Osteoblast (primary cell): ENCODE results near the gene CD44. TPM values are rescaled to one million over a fixed set of nuclear protein-coding genes. Genes with fewer than 3 reads are reported as not detected.
A peak's percentile ranks its signal among the peaks of the same experiment; 100 is the strongest.

Source experiments
- DNase-seq: peaks from one replicate; pipeline ENCODE4 v3.0.0; 2011; ENCODE audit warnings: low spot score, mixed read lengths; ENCODE audit not compliant: insufficient read length; ENCODE audit errors: missing footprints
- H2AFZ ChIP-seq: 2 replicates; pipeline ENCODE4 v1.6.0; 2011; ENCODE audit warnings: mild to moderate bottlenecking, low read length
- H3K27ac ChIP-seq: 2 replicates; pipeline ENCODE4 v1.5.1; 2011; ENCODE audit warnings: mild to moderate bottlenecking, low read depth, low read length, moderate library complexity
- H3K27me3 ChIP-seq: 2 replicates; pipeline ENCODE4 v1.6.0; 2012; ENCODE audit warnings: mild to moderate bottlenecking, control low read depth, inconsistent platforms, low read length, moderate library complexity; ENCODE audit not compliant: insufficient read depth
- H3K36me3 ChIP-seq: 2 replicates; pipeline ENCODE4 v1.5.1; 2011; ENCODE audit warnings: mild to moderate bottlenecking, low read length, control low read depth, moderate library complexity; ENCODE audit not compliant: insufficient read depth
- H3K4me1 ChIP-seq: 2 replicates; pipeline ENCODE4 v1.5.1; 2011; ENCODE audit warnings: mild to moderate bottlenecking, low read length, control low read depth, moderate library complexity; ENCODE audit not compliant: insufficient read depth
- H3K4me2 ChIP-seq: 2 replicates; pipeline ENCODE4 v1.6.0; 2011; ENCODE audit warnings: mild to moderate bottlenecking, low read length; ENCODE audit not compliant: insufficient read depth
- H3K4me3 ChIP-seq: fragments of 200-600 bp; sonication (generic); 3 replicates; pipeline ENCODE4 v1.5.1; 2012; ENCODE audit warnings: mild to moderate bottlenecking, low read length, inconsistent platforms; ENCODE audit not compliant: insufficient read depth
- H3K79me2 ChIP-seq: 2 replicates; pipeline ENCODE4 v1.6.0; 2012; ENCODE audit warnings: mild to moderate bottlenecking, low read length, control low read depth, inconsistent platforms; ENCODE audit not compliant: insufficient read depth
- H3K9me3 ChIP-seq: 2 replicates; pipeline ENCODE4 v1.5.1; 2011; ENCODE audit warnings: low read depth, low read length, control low read depth
- H4K20me1 ChIP-seq: 2 replicates; pipeline ENCODE4 v1.6.0; 2012; ENCODE audit warnings: mild to moderate bottlenecking, low read length, control low read depth; ENCODE audit not compliant: insufficient read depth
- CTCF ChIP-seq: IDR thresholded peaks from 2 replicates; pipeline ENCODE4 v1.5.1; 2011; ENCODE audit warnings: mild to moderate bottlenecking, low read depth, low read length, moderate library complexity; ENCODE audit errors: extremely low read depth
- total RNA-seq: library from RNA; depleted of rRNA; stranded (reverse); fragments of >200 nt; gene quantifications from 2 replicates; pipeline ENCODE4 v1.2.3, GENCODE V29; 2012

CD44 gene
- total RNA-seq, 1 donor, result 238 TPM

GRCh38 chr11:35260342-35260985, 121.5 kb downstream of the CD44 start:
- Histone ChIP-seq H3K27ac (peak overlapping the region; percentile 70), H2AFZ (no peak overlapping the region), H3K36me3 (no peaks in the 10 kb centered on the region), H3K4me1 (peaks cover 11% of the 10 kb centered on the region), H3K4me3 (no peak overlapping the region), H3K27me3 (no peaks in the 10 kb centered on the region), H3K9me3 (no peaks in the 10 kb centered on the region), H3K4me2 (peak overlapping the region; percentile 42), H3K79me2 (no peaks in the 10 kb centered on the region), H4K20me1 (no peaks in the 10 kb centered on the region)
- peak; percentile 87 for DNase-seq
- no peak for TF ChIP-seq CTCF

- no peaks in the 10 kb centered on the region for H4K20me1 ChIP-seq
- peaks cover 11% of the 10 kb centered on the region for H3K4me1 ChIP-seq
- DNase-seq, result no peak
- H3K79me2 ChIP-seq, result no peaks in the 10 kb centered on the region
- peak overlapping the region; percentile 42 for H3K4me2 ChIP-seq
- H3K27ac ChIP-seq, result peak overlapping the region; percentile 70
- no peak for TF ChIP-seq CTCF
- no peaks in the 10 kb centered on the region for H3K27me3 ChIP-seq
- H3K9me3 ChIP-seq, result no peaks in the 10 kb centered on the region
- H3K4me3 ChIP-seq, result no peak overlapping the region
- no peak overlapping the region for H2AFZ ChIP-seq
- no peaks in the 10 kb centered on the region for H3K36me3 ChIP-seq
These were observed 122.2 kb downstream of the CD44 start for GRCh38 chr11:35261197-35261596.

GRCh38 chr11:35262056-35262455, 123.1 kb downstream of the CD44 start:
- Histone ChIP-seq H3K27ac (no peak overlapping the region), H3K4me3 (no peak overlapping the region), H2AFZ (no peak overlapping the region), H3K4me2 (no peak overlapping the region), H4K20me1 (no peaks in the 10 kb centered on the region), H3K9me3 (no peaks in the 10 kb centered on the region), H3K79me2 (no peaks in the 10 kb centered on the region), H3K36me3 (no peaks in the 10 kb centered on the region), H3K27me3 (no peaks in the 10 kb centered on the region), H3K4me1 (peaks cover 12% of the 10 kb centered on the region)
- no peak for TF ChIP-seq CTCF
- no peak for DNase-seq

GRCh38 chr11:35262735-35263134, 123.8 kb downstream of the CD44 start:
- no peak for TF ChIP-seq CTCF
- no peak overlapping the region for H2AFZ ChIP-seq
- no peak overlapping the region for H3K27ac ChIP-seq
- H4K20me1 ChIP-seq, result no peaks in the 10 kb centered on the region
- H3K9me3 ChIP-seq, result no peaks in the 10 kb centered on the region
- H3K27me3 ChIP-seq, result no peaks in the 10 kb centered on the region
- DNase-seq, result no peak
- H3K4me2 ChIP-seq, result no peak overlapping the region
- no peaks in the 10 kb centered on the region for H3K79me2 ChIP-seq
- H3K36me3 ChIP-seq, result no peaks in the 10 kb centered on the region
- peaks cover 19% of the 10 kb centered on the region for H3K4me1 ChIP-seq
- H3K4me3 ChIP-seq, result no peak overlapping the region
